Thoracic aorta (tissue), 2 donors: ENCODE data around the gene LMCD1. TPM values are rescaled to one million over a fixed set of nuclear protein-coding genes. Genes with fewer than 3 reads are reported as not detected.

ENCODE experiments used
- ATAC-seq: fragments of 150-250 bp; one replicate; pipeline ENCODE4 v1.8.0; 2017; ENCODE audit warnings: low read depth; ENCODE audit not compliant: insufficient number of reproducible peaks, low FRiP score
- DNase-seq: peaks from one replicate; pipeline ENCODE4 v3.0.0-alpha.2; 2020; ENCODE audit warnings: low spot score
- H3K27ac ChIP-seq, 2 donors: fragments of 200-600 bp; sonication (generic); 1 replicate in 1 of 2; 2 replicates in 1 of 2; pipeline ENCODE4 v1.5.1; 2016; ENCODE audit warnings: mild to moderate bottlenecking in 2 of 2, moderate library complexity in 2 of 2
- H3K27me3 ChIP-seq: fragments of 200-600 bp; sonication (generic); replicated peaks from 2 replicates; pipeline ENCODE4 v1.6.0; 2016; ENCODE audit warnings: mild to moderate bottlenecking; ENCODE audit not compliant: insufficient read depth
- H3K36me3 ChIP-seq: fragments of 200-600 bp; sonication (generic); one replicate; pipeline ENCODE4 v1.5.1; 2016
- H3K4me1 ChIP-seq, 2 donors: fragments of 200-600 bp; sonication (generic); 1 replicate in 1 of 2; 2 replicates in 1 of 2; pipeline versions ENCODE4 v1.5.1 to v1.6.0; 2016; ENCODE audit warnings: low read depth in 2 of 2, mild to moderate bottlenecking in 1 of 2; ENCODE audit not compliant: control insufficient read depth in 1 of 2
- H3K4me3 ChIP-seq: fragments of 200-600 bp; sonication (generic); 2 replicates; pipeline ENCODE4 v1.5.1; 2016; ENCODE audit warnings: mild to moderate bottlenecking
- H3K9me3 ChIP-seq: fragments of 200-600 bp; sonication (generic); 2 replicates; pipeline ENCODE4 v1.5.1; 2016
- total RNA-seq, 2 donors: library from RNA; depleted of rRNA; stranded (reverse); fragments of >200 nt; gene quantifications; one replicate each; pipeline versions ENCODE4 v1.1.0 to v1.2.3, GENCODE V29; 2016
- TF ChIP-seq, protein P1 (sequence below): fragments of 200-600 bp; sonication (generic); IDR thresholded peaks from one replicate; pipeline ENCODE4 v1.5.1; 2019; ENCODE audit warnings: antibody characterized with exemption

Gene LMCD1
- total RNA-seq, 2 donors from 2014 or later: 813 to 852 TPM

DNA sequence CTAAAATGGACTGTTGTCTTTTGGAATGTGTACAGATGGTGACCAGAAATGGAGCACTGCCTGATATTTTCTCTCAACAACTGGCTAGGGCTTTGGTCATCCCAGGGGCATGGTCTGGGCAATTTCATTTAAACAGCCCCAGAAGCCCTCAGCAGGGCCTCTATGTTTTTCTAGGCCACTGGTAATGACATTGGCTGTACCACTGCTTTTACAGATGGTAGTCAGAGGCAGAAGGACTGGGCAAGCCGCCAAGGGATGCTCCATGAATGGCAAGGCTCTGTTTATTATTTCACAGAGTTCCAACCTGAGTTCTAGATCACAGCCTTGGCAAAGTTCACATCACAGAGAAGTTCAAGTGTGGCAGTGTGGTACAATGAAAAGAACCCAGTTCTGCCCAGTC, 37.0 kb upstream of the LMCD1 start:
- Histone ChIP-seq H3K36me3 (no peaks in the 10 kb centered on the region), H3K27me3 (no peaks in the 10 kb centered on the region), H3K4me3 (no peak overlapping the region), H3K4me1 (peaks cover 10 to 37% of the 10 kb centered on the region in 2 donors), H3K27ac (peak overlapping the region; percentile 36 to 54), H3K9me3 (no peaks in the 10 kb centered on the region)
- TF ChIP-seq, protein P1, sequence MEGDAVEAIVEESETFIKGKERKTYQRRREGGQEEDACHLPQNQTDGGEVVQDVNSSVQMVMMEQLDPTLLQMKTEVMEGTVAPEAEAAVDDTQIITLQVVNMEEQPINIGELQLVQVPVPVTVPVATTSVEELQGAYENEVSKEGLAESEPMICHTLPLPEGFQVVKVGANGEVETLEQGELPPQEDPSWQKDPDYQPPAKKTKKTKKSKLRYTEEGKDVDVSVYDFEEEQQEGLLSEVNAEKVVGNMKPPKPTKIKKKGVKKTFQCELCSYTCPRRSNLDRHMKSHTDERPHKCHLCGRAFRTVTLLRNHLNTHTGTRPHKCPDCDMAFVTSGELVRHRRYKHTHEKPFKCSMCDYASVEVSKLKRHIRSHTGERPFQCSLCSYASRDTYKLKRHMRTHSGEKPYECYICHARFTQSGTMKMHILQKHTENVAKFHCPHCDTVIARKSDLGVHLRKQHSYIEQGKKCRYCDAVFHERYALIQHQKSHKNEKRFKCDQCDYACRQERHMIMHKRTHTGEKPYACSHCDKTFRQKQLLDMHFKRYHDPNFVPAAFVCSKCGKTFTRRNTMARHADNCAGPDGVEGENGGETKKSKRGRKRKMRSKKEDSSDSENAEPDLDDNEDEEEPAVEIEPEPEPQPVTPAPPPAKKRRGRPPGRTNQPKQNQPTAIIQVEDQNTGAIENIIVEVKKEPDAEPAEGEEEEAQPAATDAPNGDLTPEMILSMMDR: no peak
- ATAC-seq (no peak), DNase-seq (no peak)

DNA sequence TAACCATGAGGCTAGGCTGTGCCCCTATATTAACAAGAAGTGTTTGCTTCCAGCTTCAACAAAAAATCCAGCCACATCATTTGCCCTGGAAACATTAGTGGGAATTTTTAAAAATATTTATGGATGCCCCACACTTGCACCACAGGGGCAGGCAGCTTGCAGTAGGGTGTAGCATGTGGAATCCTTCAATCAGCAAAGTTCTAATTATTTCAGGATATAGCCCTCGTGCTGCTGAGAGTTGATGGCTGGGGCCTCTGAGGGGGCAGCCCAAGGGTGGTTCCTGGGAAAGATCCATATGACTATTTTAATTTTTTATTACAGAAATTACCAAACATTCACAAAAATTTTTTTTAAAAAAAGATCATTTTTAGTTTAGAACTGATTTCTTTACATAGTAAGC, 35.1 kb upstream of the LMCD1 start:
- TF ChIP-seq, protein P1: no peak
- no peaks in the 10 kb centered on the region for H3K27me3 ChIP-seq
- H3K4me3 ChIP-seq: no peak overlapping the region
- DNase-seq (no peak), ATAC-seq (no peak)
- H3K27ac ChIP-seq: no peak overlapping the region
- H3K36me3 ChIP-seq: no peaks in the 10 kb centered on the region
- H3K4me1 ChIP-seq: peaks cover 4 to 22% of the 10 kb centered on the region in 2 donors
- H3K9me3 ChIP-seq: no peaks in the 10 kb centered on the region

DNA sequence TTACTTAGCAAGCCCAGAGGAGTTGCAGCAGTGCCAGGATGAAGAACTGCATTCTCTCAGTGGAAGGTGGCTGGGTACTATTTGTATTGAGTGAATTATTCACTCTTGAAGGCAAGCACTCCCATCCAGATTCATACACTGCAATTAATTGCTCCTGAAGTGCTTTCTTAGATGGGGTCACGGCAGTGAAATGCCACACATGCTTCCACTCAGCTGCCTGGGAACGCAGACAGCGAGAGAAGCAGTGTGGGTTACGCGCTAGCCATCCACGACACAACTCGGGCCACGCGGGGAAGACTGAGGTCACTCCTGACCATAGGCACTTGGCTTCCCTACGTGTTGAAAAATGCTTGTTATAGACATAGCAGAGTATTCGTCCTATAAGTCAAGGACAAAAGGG, 30.8 kb upstream of the LMCD1 start:
- ATAC-seq: no peak
- H3K4me1 ChIP-seq: peaks cover 3 to 17% of the 10 kb centered on the region in 2 donors
- no peaks in the 10 kb centered on the region for H3K36me3 ChIP-seq
- H3K27ac ChIP-seq: no peak overlapping the region
- no peaks in the 10 kb centered on the region for H3K27me3 ChIP-seq
- DNase-seq: no peak
- TF ChIP-seq, protein P1: no peak
- H3K4me3 ChIP-seq: no peak overlapping the region
- no peaks in the 10 kb centered on the region for H3K9me3 ChIP-seq

DNA sequence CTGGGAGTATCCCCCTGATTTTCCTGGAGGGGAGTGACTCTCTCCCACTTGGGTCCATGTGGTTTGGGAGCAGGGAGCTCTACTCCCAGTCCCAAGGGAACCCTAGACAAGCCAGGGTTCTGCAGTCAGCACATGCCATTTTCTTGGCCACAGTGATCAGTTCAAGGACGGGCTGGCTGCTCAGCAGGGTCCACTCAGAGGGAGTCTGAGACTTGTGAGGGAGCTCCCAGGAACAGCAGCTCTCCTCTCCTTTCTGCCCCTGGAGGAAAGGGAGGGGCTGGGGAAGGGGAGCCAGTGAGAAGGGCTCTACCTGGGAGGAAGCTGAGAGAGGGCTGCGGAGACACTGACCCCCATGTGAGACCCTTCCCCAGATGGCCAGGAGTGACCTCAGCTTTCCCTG, 29.1 kb upstream of the LMCD1 start:
- H3K4me3 ChIP-seq: no peak overlapping the region
- H3K9me3 ChIP-seq: no peaks in the 10 kb centered on the region
- H3K36me3 ChIP-seq: no peaks in the 10 kb centered on the region
- ATAC-seq (no peak), DNase-seq (no peak)
- peaks cover 3 to 17% of the 10 kb centered on the region in 2 donors for H3K4me1 ChIP-seq
- H3K27ac ChIP-seq: peak overlapping the region in 1 of 2 donors; percentile 22
- H3K27me3 ChIP-seq: no peaks in the 10 kb centered on the region
- TF ChIP-seq, protein P1: no peak

DNA sequence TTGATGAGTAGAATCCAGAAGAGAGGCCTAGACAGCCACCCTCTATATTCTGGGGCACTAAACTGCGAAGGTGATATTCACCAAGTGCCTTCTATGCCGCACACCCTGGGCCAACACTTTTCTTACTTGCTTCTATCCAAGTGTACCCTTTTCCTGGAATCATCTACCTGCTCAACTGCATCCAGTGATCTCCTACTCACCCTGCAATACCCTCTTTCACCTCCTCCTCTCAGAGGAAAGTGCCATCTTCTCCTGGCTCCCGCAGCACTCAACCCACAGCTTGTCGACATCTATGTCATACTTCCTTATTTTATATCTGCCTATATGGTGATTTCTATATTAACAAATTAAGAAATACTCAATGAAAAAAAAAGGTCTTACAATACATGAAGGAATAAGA, 28.6 kb upstream of the LMCD1 start:
- H3K9me3 ChIP-seq: no peaks in the 10 kb centered on the region
- TF ChIP-seq, protein P1: no peak
- no peaks in the 10 kb centered on the region for H3K27me3 ChIP-seq
- H3K4me1 ChIP-seq: peaks cover 3 to 17% of the 10 kb centered on the region in 2 donors
- DNase-seq: no peak
- ATAC-seq: no peak
- H3K36me3 ChIP-seq: no peaks in the 10 kb centered on the region
- H3K4me3 ChIP-seq: no peak overlapping the region
- H3K27ac ChIP-seq: no peak overlapping the region
